Right lobe of liver (tissue), 4 donors: Measurements from ENCODE around the gene PCDHB12.
"Not testable (repeated sequence)": the region's sequence is repeated elsewhere in the genome, so short reads cannot be mapped to it uniquely, and the experiment has no call there.

Experiments
- POLR2A ChIP-seq: fragments of 450-650 bp; IDR thresholded peaks from one replicate; pipeline ENCODE4 v1.6.1; 2017; ENCODE audit warnings: antibody characterized with exemption, mild to moderate bottlenecking
- TF ChIP-seq, protein P1 (sequence below), 4 donors: fragments of 200-600 bp in 3 of 4; fragments of 450-650 bp in 1 of 4; IDR thresholded peaks; one replicate each; pipeline versions ENCODE4 v1.5.1 to v1.8.0; 2016 to 2022; ENCODE audit warnings: antibody characterized with exemption in 4 of 4, mild to moderate bottlenecking in 2 of 4
- donor health status: DM: no; HTN: no; CAD: no.
- donor health status: DM: no; HTN: no; CAD: no.
- donor health status: DM: no; HTN: yes; CAD: no.

DNA sequence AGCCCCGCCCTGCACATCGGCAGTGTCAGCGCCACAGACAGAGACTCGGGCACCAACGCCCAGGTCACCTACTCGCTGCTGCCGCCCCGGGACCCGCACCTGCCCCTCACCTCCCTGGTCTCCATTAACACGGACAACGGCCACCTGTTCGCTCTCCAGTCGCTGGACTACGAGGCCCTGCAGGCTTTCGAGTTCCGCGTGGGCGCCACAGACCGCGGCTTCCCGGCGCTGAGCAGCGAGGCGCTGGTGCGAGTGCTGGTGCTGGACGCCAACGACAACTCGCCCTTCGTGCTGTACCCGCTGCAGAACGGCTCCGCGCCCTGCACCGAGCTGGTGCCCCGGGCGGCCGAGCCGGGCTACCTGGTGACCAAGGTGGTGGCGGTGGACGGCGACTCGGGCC, 38.5 kb downstream of the PCDHB12 start:
- TF ChIP-seq, protein P1, sequence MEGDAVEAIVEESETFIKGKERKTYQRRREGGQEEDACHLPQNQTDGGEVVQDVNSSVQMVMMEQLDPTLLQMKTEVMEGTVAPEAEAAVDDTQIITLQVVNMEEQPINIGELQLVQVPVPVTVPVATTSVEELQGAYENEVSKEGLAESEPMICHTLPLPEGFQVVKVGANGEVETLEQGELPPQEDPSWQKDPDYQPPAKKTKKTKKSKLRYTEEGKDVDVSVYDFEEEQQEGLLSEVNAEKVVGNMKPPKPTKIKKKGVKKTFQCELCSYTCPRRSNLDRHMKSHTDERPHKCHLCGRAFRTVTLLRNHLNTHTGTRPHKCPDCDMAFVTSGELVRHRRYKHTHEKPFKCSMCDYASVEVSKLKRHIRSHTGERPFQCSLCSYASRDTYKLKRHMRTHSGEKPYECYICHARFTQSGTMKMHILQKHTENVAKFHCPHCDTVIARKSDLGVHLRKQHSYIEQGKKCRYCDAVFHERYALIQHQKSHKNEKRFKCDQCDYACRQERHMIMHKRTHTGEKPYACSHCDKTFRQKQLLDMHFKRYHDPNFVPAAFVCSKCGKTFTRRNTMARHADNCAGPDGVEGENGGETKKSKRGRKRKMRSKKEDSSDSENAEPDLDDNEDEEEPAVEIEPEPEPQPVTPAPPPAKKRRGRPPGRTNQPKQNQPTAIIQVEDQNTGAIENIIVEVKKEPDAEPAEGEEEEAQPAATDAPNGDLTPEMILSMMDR (IDR thresholded peaks at IDR 0.05), result not testable (repeated sequence)
- not testable (repeated sequence) for TF ChIP-seq POLR2A
